Urinary bladder (tissue), 4 donors: ENCODE data around the gene PRRG1. TPM values are rescaled to one million over a fixed set of nuclear protein-coding genes. Genes with fewer than 3 reads are reported as not detected.
"Not testable (repeated sequence)": the region's sequence is repeated elsewhere in the genome, so short reads cannot be mapped to it uniquely, and the experiment has no call there.

Source experiments
- DNase-seq: peaks from one replicate; pipeline ENCODE4 v3.0.0-alpha.2; 2015; ENCODE audit errors: extremely low spot score
- H3K27ac ChIP-seq: one replicate; pipeline ENCODE4 v1.5.1; 2013; ENCODE audit warnings: low read depth, mild to moderate bottlenecking, moderate library complexity
- H3K36me3 ChIP-seq: one replicate; pipeline ENCODE4 v1.6.1; 2013; ENCODE audit warnings: mild to moderate bottlenecking, moderate library complexity; ENCODE audit not compliant: insufficient read depth
- H3K4me1 ChIP-seq: one replicate; pipeline ENCODE4 v1.6.1; 2013; ENCODE audit warnings: mild to moderate bottlenecking, moderate library complexity; ENCODE audit not compliant: insufficient read depth
- H3K4me3 ChIP-seq: one replicate; pipeline ENCODE4 v1.5.1; 2013; ENCODE audit warnings: low read depth, low read length
- WGBS: extraction: QIAGEN DNeasy Blood & Tissue Kit; methylation state at CpG from one replicate; pipeline ENCODE4 v1.1.7; 2013; 5-methylcytosine and 5-hydroxymethylcytosine counted together
- polyA plus RNA-seq: library from polyadenylated mRNA; stranded (reverse); fragments of 200-250 nt; gene quantifications from one replicate; pipeline ENCODE4 v1.2.3, GENCODE V29; 2013
- total RNA-seq: library from RNA; depleted of rRNA; stranded (reverse); fragments of >200 nt; gene quantifications from one replicate; pipeline ENCODE4 v1.2.3, GENCODE V29; 2014
- donor health status: healthy with polysubstance abuse.
- donor health status: healthy.

The PRRG1 gene
- total and polyA plus RNA-seq, 2 donors = 6.9 to 15.6 TPM

DNA sequence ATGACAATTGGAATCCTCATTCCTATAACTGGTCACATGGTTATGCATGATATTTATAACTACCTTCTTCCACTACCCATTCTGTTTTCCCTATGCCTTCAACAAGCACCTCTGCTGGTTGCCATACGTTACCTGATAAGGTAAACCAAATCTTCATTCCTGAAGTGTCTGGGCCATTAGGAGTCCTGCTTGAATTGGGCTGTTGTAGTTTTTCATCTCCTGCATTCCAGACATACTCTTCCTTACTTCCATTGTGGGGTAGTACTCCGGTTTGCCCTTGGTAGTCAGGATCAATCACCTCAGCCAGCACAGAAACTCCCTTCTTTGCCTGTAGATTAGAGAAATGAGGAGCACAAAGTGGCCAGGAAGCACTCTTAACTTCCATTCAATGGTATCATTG, 113.2 kb downstream of the PRRG1 start:
- 95% methylated on average over 2 of the region's 2 CpGs for WGBS
- no peak for DNase-seq
- Histone ChIP-seq H3K4me3 (no peak overlapping the region), H3K4me1 (no peaks in the 10 kb centered on the region), H3K36me3 (no peaks in the 10 kb centered on the region), H3K27ac (no peak overlapping the region)

DNA sequence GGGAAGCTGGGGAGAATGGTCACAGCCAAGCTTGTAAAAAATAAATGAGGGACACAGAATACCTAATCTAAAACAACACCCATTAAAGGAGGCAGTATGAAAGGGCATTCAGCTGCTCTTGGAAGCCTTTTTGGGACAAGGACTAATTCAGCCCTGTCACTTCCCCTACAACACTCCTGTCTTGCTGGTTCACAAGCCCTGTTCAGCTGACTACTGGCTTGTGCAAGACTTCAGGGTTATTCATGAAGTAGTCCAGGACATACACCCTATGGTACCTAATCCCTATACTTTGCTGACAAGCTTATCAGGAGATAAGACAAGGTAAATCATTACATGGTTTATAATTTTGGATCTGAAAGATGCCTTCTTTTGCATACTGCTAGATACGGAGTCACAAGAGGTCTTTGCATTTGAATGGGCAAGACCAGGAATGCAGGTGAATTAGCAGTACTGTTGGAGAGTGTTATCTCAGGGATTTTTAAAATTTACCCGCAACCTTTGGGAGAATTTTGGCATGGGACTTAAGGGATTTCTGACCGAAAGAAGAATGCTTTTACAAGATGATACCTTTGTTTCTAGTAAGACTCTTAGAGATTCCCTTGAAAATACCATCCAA, 119.1 kb downstream of the PRRG1 start:
- Histone ChIP-seq H3K4me3 (no peak overlapping the region), H3K4me1 (no peaks in the 10 kb centered on the region), H3K36me3 (no peaks in the 10 kb centered on the region), H3K27ac (no peak overlapping the region)
- DNase-seq = no peak
- 81% methylated on average over 3 of the region's 3 CpGs for WGBS

DNA sequence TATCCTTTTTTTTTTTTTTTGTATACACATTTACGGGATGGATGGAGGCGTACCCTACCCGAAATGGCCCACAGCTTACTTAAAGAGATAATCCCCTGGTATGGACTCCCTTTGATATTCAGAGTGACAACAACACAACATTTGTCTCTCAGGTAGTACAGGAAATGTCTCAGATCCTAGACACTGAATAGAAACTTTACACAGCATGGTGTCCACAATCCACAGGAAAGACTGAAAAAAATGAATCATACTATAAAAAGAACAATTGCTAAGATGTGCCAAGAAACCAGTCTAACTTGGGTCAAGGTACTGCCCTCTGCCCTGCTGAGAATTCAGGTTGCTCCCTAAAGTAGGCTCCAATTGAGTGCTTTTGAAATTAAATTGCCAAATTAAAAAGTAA, 121.5 kb downstream of the PRRG1 start:
- Histone ChIP-seq H3K27ac (no peak overlapping the region), H3K36me3 (no peaks in the 10 kb centered on the region), H3K4me1 (no peaks in the 10 kb centered on the region), H3K4me3 (no peak overlapping the region)
- DNase-seq = no peak
- 90% methylated on average over 3 of the region's 3 CpGs for WGBS

DNA sequence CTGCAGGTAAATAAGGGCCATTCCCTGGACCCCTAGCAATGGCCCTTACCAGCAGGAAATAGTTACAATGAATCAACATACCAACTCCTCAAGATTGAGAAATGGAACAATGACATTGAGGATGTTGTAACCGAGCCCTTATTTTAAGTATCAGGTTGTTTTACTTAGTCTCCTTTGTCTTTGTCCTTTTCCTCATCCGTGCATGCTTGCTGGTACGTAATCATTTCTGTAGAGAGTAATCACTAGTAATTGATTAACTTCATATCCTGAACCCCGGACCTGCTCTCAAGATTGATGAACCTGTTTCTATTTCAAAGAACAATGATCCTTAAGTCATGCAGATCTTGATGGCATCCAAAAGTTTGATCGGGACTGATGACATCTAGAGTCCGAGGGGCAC, 123.7 kb downstream of the PRRG1 start:
- WGBS = 96% methylated on average over 6 of the region's 6 CpGs
- Histone ChIP-seq H3K4me3 (no peak overlapping the region), H3K4me1 (no peaks in the 10 kb centered on the region), H3K36me3 (no peaks in the 10 kb centered on the region), H3K27ac (no peak overlapping the region)
- DNase-seq = no peak

DNA sequence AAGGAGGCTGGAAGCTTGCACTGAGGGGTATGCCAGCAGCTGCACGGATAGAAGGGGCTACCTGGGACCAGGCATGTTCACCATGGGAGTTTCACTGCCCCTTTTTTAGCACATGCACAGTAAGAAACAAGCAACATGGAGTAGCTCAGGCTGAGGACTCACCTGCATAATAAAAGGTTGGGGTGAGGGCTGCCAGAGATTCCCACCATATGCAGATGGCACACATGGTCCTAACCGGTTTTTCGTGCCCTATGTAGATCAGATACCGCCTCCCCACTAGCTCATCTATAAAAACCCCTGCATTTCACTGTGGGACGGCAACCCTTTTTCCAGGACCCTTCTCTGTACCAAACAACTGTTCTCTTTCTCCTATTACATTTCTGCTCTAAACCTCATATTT, 125.3 kb downstream of the PRRG1 start:
- DNase-seq = no peak
- WGBS = 79% methylated on average over 5 of the region's 5 CpGs
- Histone ChIP-seq H3K27ac (no peak overlapping the region), H3K4me3 (no peak overlapping the region), H3K36me3 (no peaks in the 10 kb centered on the region), H3K4me1 (no peaks in the 10 kb centered on the region)

DNA sequence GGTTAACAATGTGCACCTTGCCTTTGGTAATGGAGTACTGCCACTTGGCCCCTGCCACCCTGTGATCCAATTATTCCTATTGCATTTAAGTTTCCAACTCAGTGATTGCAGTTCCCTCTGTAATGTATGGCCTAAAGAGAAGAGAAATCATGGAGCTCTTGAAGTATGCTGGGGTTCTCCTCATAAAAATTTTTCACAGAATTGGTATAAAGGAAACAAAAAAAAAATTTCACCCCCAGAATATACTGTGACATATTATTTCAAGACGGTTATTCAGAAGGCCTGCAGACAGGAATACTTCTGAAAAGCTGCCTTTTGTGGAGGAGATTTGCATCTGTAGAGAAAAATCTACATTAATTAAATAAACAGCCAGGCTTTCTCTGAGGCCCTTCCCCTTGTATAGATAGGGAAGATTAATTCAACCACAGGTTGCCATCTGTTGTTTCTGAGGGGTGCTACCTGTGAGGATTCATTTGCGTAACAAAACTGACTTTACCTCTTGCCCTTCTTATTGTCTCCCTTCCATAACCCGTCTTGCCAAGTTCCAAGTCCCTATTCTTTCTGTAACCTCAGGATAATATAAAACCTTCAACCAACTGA, 127.5 kb downstream of the PRRG1 start:
- no peak overlapping the region for H3K4me3 ChIP-seq
- WGBS = 89% methylated on average over 3 of the region's 3 CpGs
- no peak overlapping the region for H3K27ac ChIP-seq
- no peak for DNase-seq
- H3K4me1 ChIP-seq = no peaks in the 10 kb centered on the region
- H3K36me3 ChIP-seq = no peaks in the 10 kb centered on the region

DNA sequence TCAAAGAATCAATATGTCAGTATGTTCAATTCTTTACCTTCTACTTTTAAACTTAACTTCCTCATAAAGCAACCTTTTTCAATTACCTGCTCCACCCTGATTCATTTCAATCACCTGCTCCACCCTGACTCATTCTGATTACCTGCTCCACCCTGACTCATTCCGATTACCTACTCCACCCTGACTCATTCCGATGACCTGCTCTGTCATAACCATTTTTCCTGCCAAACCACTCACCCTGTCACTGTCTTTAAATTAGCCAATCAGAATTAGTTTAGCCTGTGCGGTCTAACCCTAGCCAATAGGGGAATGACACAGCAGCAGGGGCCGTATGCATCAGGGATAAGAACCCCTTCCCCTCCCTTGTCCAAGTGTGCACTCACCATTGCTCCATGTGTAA, 135.2 kb downstream of the PRRG1 start:
- WGBS = 83% methylated on average over 4 of the region's 4 CpGs
- not testable (repeated sequence) for H3K27ac ChIP-seq, H3K4me3 ChIP-seq, H3K4me1 ChIP-seq, DNase-seq, H3K36me3 ChIP-seq

DNA sequence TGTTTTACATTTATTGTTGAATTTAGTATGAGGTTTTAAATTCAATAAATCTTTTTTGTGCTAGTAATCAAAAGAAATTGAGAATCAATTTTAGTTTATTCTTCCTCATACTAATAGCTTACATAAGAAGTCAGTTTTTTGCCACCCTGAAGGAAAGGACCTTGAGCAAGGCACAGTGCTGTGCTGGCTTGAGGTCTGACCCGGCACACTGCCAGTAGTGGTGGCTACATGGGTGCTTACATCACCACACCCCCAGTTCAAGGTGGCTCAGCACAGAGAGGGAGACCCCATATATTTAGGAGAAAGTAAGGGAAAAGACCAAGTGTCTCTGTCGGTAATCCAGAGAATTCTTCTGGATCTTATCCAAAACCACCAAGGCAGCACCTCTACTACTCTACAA, 136.3 kb downstream of the PRRG1 start:
- WGBS = 71% methylated on average over 2 of the region's 2 CpGs
- H3K4me3 ChIP-seq = no peak overlapping the region
- DNase-seq = no peak

DNA sequence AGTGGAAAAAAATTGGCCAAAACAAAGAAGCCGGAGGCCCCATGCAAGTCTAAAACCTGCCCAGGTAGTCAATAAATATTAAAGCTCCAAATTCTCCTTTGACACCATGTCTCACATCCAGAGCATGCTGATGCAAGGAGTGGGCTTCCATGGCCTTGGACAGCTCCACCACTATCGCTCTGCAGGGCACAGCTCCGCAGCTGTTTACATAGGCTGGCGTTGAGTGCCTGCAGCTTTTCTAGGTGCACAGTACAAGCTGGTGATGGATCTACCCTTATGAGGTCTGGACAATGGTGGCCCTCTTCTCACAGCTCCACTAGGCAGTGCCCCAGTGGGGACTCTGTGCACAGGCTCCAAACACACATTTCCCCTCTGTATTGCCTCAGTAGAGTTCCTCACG, 138.1 kb downstream of the PRRG1 start:
- Histone ChIP-seq H3K36me3 (no peaks in the 10 kb centered on the region), H3K4me3 (no peak overlapping the region), H3K27ac (no peak overlapping the region), H3K4me1 (no peaks in the 10 kb centered on the region)
- no peak for DNase-seq
- 90% methylated on average over 5 of the region's 5 CpGs for WGBS

More for the DNA sequence above, 136.3 kb downstream of the PRRG1 start:
- Histone ChIP-seq H3K4me1 (no peaks in the 10 kb centered on the region), H3K36me3 (no peaks in the 10 kb centered on the region), H3K27ac (no peak overlapping the region)

DNA sequence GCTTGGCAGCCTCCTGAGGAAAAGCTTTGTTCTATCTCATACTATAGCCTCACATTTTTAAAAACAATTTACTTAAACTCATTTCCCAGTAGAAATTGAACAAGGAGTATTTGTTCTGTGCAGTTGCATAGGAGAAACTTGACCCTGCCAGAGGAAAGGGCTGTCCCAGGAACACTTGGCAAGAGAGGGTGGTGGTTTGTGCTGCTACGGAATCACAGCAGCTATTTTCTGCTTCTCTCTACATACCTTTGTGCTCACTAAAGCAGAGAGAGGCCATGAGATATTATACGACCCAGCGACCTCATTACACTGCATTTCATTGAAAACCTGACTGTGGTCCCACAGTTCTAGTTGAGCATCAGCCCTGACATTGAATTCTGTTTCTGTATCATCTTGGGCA, 139.2 kb downstream of the PRRG1 start:
- no peak for DNase-seq
- 88% methylated on average over 3 of the region's 3 CpGs for WGBS
- no peaks in the 10 kb centered on the region for H3K36me3 ChIP-seq

DNA sequence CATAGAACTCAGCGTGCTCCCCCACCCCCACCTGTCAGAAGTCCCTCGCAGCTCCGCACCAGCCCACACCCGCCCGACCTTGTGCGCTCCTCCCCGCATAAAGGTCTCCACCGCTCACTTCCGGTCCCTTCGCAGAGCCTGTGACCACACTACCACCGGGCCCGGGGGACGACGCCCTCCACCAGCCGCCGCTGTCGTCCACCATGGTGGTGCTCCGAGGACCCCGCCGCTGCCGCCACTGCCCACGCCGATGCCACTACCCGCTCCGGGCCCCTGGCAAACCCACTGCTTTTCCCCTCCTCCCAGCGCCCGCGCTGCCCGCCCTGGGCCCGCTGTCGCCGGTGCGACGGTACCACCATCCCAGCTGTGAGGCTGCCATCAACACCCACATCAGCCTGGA, 142.5 kb downstream of the PRRG1 start:
- Histone ChIP-seq H3K4me1 (no peaks in the 10 kb centered on the region), H3K36me3 (no peaks in the 10 kb centered on the region), H3K4me3 (no peak overlapping the region), H3K27ac (no peak overlapping the region)
- WGBS = 97% methylated on average over 34 of the region's 34 CpGs
- no peak for DNase-seq

More for the DNA sequence above, 139.2 kb downstream of the PRRG1 start:
- no peak overlapping the region for H3K4me3 ChIP-seq
- H3K27ac ChIP-seq = no peak overlapping the region
- no peaks in the 10 kb centered on the region for H3K4me1 ChIP-seq

DNA sequence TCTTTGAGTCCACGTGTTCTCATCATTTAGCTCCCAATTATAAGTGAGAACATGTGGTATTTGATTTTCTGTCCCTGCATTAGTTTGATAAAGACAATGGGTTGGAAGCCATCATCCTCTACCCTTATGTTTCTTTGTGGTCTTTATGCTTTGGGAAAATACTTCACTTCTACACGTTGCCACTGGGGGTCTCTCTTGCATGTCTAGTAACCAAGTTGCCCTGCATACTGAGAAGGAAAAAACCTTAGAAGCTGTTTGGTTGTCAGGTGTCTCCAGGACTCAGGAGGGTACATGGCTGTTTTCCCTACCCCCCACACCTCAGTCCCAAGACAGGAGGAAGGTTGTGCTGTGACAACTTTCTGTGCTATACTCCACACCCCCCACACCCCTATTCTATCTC, 146.6 kb downstream of the PRRG1 start:
- not testable (repeated sequence) for H3K4me1 ChIP-seq, H3K36me3 ChIP-seq, H3K27ac ChIP-seq, H3K4me3 ChIP-seq, DNase-seq
- 12% methylated on average over 2 of the region's 2 CpGs for WGBS

DNA sequence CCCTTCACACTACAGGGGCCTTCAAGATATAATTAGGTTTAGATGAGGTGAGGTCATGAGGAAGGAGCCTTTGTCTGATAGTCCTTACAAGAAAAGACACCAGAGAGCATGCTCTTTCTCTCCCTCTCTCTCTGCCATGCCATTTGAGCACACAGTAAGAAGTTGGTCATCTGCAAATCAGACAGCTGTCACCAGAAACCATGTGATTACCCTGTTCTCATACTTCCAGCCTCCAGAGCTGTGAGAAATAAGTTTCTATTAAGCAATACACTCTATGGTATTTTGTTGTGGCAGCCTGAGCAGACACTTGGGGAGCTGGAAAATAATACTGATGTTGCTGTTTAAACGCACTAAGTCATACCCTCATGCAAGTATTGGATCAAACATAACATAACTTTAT, 148.0 kb downstream of the PRRG1 start:
- WGBS = 90% methylated on average over 1 of the region's 1 CpG
- not testable (repeated sequence) for H3K36me3 ChIP-seq, H3K4me3 ChIP-seq, H3K4me1 ChIP-seq, DNase-seq, H3K27ac ChIP-seq

DNA sequence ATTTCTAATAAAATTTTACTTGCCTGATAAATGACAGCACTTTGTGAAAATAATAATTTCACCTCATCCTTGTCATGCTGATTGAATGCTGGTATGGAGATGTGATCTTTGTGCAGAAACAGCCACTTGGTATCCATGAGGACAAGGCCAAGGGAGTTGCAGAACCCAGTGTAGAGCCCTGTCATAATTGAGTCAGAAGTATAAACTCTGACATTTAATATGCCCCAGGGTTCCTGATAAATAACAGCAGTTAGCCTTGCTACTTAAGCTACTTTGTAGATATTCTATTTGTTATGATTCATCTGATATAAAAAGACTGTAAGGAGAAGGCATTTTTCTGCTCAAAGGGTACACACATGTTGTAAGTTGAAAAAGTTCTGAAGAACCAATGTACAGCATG, 149.2 kb downstream of the PRRG1 start:
- not testable (repeated sequence) for H3K4me3 ChIP-seq, DNase-seq

DNA sequence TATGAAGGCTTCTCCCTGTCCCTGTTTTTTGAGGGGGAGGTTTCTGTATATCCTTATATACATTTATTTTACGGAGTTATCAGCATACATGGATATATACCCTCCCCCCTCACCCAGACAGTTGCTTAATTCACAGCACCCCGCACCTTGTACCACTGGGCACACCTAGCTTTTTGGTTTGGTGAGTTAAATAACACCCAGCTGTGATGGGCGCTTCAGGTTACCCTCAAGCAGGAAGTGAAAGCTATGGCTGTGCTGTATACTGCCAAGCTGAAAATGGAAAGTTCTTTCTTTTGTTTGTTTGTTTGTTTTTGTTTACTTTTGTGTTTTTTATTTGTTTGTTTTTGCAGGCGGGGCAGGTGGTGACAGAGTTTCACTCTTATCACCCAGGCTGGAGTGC, 150.5 kb downstream of the PRRG1 start:
- H3K36me3 ChIP-seq, H3K4me3 ChIP-seq, H3K27ac ChIP-seq, DNase-seq, H3K4me1 ChIP-seq: not testable (repeated sequence)
- 88% methylated on average over 4 of the region's 4 CpGs for WGBS

More for the DNA sequence above, 149.2 kb downstream of the PRRG1 start:
- H3K36me3 ChIP-seq, H3K27ac ChIP-seq, H3K4me1 ChIP-seq: not testable (repeated sequence)
